Chondrocyte (in vitro differentiated cells): ENCODE results near the gene POPDC3. TPM values are rescaled to one million over a fixed set of nuclear protein-coding genes. Genes with fewer than 3 reads are reported as not detected.
A peak's percentile ranks its signal among the peaks of the same experiment; 100 is the strongest.
"Not testable (repeated sequence)": the region's sequence is repeated elsewhere in the genome, so short reads cannot be mapped to it uniquely, and the experiment has no call there.

Source experiments
- DNase-seq: peaks from one replicate; pipeline ENCODE4 v3.0.0; 2021; ENCODE audit warnings: mixed read lengths, low spot score
- H3K27ac Mint-ChIP-seq: one replicate; pipeline ENCODE4 v1.8.0; 2021; ENCODE audit warnings: mild to moderate bottlenecking, moderate library complexity, mixed read lengths; ENCODE audit not compliant: unreplicated experiment
- H3K27me3 Mint-ChIP-seq: 2 replicates; pipeline ENCODE4 v1.8.0; 2021; ENCODE audit warnings: low read depth, mixed read lengths
- H3K36me3 Mint-ChIP-seq: 2 replicates; pipeline ENCODE4 v1.8.0; 2021; ENCODE audit warnings: low read depth, mixed read lengths
- H3K4me1 Mint-ChIP-seq: 2 replicates; pipeline ENCODE4 v1.8.0; 2021; ENCODE audit warnings: low read depth, mild to moderate bottlenecking, mixed read lengths
- H3K4me3 Mint-ChIP-seq: one replicate; pipeline ENCODE4 v1.8.0; 2021; ENCODE audit warnings: mild to moderate bottlenecking, moderate library complexity, mixed read lengths; ENCODE audit not compliant: unreplicated experiment
- H3K9me3 Mint-ChIP-seq: 2 replicates; pipeline ENCODE4 v1.8.0; 2021; ENCODE audit warnings: low read depth, mixed read lengths
- long read RNA-seq: library from polyadenylated mRNA; stranded (forward); transcript quantifications from one replicate; pipeline ENCODE4 v2.0.0, GENCODE V29; 2021
- total RNA-seq: library from RNA; stranded (reverse); gene quantifications from 3 replicates; pipeline ENCODE4 v1.2.1, GENCODE V29; 2021
- TF ChIP-seq, protein P1 (sequence below): fragments of 200-600 bp; sonication (generic); IDR thresholded peaks from 2 replicates; pipeline ENCODE4 v1.5.0; 2021; ENCODE audit warnings: antibody characterized with exemption, mild to moderate bottlenecking, moderate library complexity

POPDC3 gene, protein sequence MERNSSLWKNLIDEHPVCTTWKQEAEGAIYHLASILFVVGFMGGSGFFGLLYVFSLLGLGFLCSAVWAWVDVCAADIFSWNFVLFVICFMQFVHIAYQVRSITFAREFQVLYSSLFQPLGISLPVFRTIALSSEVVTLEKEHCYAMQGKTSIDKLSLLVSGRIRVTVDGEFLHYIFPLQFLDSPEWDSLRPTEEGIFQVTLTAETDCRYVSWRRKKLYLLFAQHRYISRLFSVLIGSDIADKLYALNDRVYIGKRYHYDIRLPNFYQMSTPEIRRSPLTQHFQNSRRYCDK
- 2.6 to 4.6 TPM (median 3.4 TPM) in 3 replicates for total RNA-seq
- long read RNA-seq, partial matches to known transcripts = 0 of 3 reads
- long read RNA-seq, other reads (novel, unspliced or antisense) = 0 of 3 reads

DNA sequence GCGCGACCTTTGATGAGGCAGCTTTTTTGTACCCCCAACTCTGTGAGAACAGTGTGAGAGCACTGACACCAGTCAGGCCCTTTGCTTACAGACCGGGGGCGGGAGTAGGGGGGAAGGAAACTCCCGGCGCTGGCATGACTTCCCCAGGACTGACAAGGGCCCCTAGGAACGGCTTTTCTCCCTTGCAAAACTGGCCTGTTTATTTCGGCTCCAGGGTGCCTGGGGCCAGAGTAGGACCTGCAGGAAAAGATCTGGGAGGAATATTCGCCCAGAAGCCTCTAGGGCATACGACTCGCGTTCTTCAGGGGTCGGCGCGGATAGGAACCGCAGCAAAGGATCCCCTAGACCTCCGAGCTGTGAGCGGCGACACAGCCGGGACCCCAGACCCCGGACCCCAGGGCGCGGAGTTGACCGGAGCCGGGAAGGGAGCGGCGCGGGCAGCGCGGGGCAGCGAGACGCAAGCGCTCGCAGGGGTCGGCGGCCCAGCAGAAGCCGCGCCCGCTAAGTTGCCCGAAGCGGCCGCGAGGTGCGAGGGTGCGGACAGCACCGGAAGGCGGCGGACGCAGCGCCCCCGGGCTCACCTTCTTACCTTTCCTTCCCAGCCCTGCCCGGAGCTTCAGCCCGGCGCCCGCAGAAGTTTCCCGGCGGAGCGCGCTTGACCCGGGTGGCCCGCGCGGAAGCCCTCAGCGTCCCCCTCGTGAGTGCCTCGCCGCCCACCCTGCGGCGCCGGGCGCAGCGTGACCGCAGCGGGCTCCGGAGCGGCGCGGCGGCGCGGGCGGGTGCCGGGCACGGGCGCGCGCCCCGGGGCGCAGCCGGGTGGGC is at the start of gene POPDC3:
Gene POPDC3, minus strand, starts transcription at position 771 of the 822 bp plus-strand sequence. CDS start 18,105 bp downstream, outside the sequence.
- H3K27me3 Mint-ChIP-seq = no peaks in the 10 kb centered on the region
- peaks cover 19% of the 10 kb centered on the region for H3K4me1 Mint-ChIP-seq
- peak within 1 kb of the TSS; percentile 53 for H3K27ac Mint-ChIP-seq
- DNase-seq = no peak
- H3K36me3 Mint-ChIP-seq = no peaks in the 10 kb centered on the region
- TF ChIP-seq, protein P1, sequence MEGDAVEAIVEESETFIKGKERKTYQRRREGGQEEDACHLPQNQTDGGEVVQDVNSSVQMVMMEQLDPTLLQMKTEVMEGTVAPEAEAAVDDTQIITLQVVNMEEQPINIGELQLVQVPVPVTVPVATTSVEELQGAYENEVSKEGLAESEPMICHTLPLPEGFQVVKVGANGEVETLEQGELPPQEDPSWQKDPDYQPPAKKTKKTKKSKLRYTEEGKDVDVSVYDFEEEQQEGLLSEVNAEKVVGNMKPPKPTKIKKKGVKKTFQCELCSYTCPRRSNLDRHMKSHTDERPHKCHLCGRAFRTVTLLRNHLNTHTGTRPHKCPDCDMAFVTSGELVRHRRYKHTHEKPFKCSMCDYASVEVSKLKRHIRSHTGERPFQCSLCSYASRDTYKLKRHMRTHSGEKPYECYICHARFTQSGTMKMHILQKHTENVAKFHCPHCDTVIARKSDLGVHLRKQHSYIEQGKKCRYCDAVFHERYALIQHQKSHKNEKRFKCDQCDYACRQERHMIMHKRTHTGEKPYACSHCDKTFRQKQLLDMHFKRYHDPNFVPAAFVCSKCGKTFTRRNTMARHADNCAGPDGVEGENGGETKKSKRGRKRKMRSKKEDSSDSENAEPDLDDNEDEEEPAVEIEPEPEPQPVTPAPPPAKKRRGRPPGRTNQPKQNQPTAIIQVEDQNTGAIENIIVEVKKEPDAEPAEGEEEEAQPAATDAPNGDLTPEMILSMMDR = peak; percentile 41
- no peaks in the 10 kb centered on the region for H3K9me3 Mint-ChIP-seq
- H3K4me3 Mint-ChIP-seq = peak within 1 kb of the TSS; percentile 72

GRCh38 chr6:105227295-105227767 is 47.5 kb upstream of the POPDC3 start:
- TF ChIP-seq, protein P1 = no peak
- peaks cover 10% of the 10 kb centered on the region for H3K36me3 Mint-ChIP-seq
- H3K4me1 Mint-ChIP-seq = no peaks in the 10 kb centered on the region
- DNase-seq = no peak
- H3K27me3 Mint-ChIP-seq = peaks cover 19% of the 10 kb centered on the region
- H3K9me3 Mint-ChIP-seq = peaks cover 12% of the 10 kb centered on the region
- H3K4me3 Mint-ChIP-seq = no peak overlapping the region
- H3K27ac Mint-ChIP-seq = no peak overlapping the region

GRCh38 chr6:105226598-105227294 is 46.9 kb upstream of the POPDC3 start:
- Mint-ChIP-seq H3K9me3 (peaks cover 9% of the 10 kb centered on the region), H3K27ac (no peak overlapping the region), H3K4me3 (no peak overlapping the region), H3K36me3 (peaks cover 5% of the 10 kb centered on the region), H3K4me1 (no peaks in the 10 kb centered on the region), H3K27me3 (peaks cover 17% of the 10 kb centered on the region)
- TF ChIP-seq, protein P1 = no peak
- no peak for DNase-seq

GRCh38 chr6:105223242-105223641 is 43.4 kb upstream of the POPDC3 start:
- H3K27me3 Mint-ChIP-seq = no peaks in the 10 kb centered on the region
- H3K9me3 Mint-ChIP-seq = no peaks in the 10 kb centered on the region
- no peak overlapping the region for H3K4me3 Mint-ChIP-seq
- TF ChIP-seq, protein P1 = no peak
- no peaks in the 10 kb centered on the region for H3K4me1 Mint-ChIP-seq
- no peak overlapping the region for H3K27ac Mint-ChIP-seq
- H3K36me3 Mint-ChIP-seq = no peaks in the 10 kb centered on the region
- DNase-seq = no peak

DNA sequence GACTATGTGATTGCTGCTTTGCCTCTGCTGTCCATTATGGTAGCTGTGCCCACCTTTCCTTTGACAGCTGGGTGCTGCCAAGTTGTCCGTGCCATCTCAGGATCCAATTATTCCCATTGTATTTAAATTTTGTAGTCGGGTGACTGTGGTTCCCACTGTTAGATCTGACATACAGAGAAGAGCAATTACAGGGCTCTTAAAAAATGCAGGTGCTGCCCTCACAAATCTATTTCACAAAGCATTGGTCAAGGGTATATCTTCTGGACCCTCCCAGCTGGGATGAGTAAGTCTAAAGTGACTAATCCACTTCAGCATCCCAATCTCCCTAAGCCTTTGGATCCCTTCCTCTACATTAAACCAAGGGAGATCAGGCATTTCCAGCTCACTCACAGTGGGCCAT is 41.4 kb upstream of the POPDC3 start:
- not testable (repeated sequence) for DNase-seq, H3K4me1 Mint-ChIP-seq, H3K9me3 Mint-ChIP-seq, H3K4me3 Mint-ChIP-seq, H3K27ac Mint-ChIP-seq, H3K36me3 Mint-ChIP-seq, H3K27me3 Mint-ChIP-seq
